Kidney glomerular epithelial cell (primary cell): Measurements from ENCODE around the gene TATDN2.

Experiments used
- DNase-seq: peaks from one replicate; lab custom pipeline; 2025; lab: John Stamatoyannopoulos, UW

TATDN2 gene

GRCh38 chr3:10319804-10320203 lies 71.5 kb downstream of the TATDN2 start:
- DNase-seq: no peak

DNA sequence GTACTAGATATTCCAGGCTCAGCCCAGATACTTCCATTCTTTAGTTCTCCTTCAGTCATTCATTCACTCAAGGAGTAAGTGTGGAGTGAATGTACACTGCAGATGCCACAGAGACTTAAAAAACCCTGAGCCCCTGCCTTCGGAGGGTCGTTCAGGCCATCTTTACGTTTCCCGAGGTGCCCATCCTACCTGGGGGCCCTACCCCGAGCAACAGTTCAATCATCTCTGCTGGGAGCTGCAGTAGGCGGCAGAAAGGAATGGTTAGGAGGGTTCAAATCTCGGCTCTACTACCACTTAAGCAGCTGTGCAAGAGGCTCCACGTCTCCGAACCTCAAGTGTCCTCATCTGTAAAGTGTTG lies 72.0 kb downstream of the TATDN2 start:
- no peak for DNase-seq

- no peak for DNase-seq
Measured at GRCh38 chr3:10321630-10322351, 73.5 kb downstream of the TATDN2 start.

DNA sequence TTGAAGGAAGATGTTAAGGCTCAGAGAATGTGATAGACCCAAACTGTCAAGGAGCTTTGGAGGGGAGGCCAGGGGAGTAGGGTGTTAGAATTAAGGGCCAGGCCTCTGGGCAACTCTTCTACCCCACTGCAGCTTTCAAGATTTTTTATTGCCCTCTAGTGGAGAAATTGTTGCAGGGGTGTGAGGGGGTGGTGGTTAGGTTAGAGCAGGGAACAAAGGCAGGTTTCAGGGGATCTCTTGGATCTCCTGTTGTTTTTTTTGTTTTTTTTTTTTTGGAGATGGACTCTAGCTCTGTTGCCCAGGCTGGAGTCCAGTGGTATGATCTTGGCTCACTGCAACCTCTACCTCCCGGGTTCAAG lies 74.1 kb downstream of the TATDN2 start:
- DNase-seq: no peak

- DNase-seq: no peak
Measured at GRCh38 chr3:10327592-10327991, 79.3 kb downstream of the TATDN2 start.

- DNase-seq: no peak
Measured at GRCh38 chr3:10328460-10329071, 80.3 kb downstream of the TATDN2 start.

GRCh38 chr3:10329495-10330015 lies 81.3 kb downstream of the TATDN2 start:
- DNase-seq: no peak

DNA sequence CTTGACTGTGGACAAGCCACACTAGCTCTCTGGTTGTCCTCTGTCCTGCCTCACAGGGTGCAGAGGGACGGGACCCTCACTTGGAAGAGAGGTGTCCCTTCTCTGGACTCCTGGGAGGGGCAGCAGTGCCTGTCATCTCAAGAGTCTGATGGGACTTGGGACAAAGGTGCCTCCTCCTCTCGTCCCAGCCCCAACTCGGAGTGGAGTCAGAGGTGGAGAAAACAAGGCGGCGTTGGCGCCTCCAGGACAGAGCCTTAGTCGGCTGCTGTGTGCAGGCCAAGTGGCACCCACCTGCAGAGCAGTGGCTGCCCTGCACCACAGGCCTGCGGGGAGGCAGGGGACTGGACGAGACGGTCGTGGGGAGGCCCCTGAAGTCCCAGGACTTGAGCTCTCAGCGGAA lies 82.1 kb downstream of the TATDN2 start:
- no peak for DNase-seq
